C4-2B (cell line): ENCODE results near the gene CCDC198.

Experiments
- ZFX ChIP-seq: fragments of 450-650 bp; IDR thresholded peaks from 2 replicates; pipeline ENCODE4 v1.6.1; 2017
- TF ChIP-seq, protein P1 (sequence below): fragments of 450-650 bp; conservative IDR thresholded peaks from 2 replicates; pipeline ENCODE4 v1.5.1; 2017; ENCODE audit warnings: mild to moderate bottlenecking

DNA sequence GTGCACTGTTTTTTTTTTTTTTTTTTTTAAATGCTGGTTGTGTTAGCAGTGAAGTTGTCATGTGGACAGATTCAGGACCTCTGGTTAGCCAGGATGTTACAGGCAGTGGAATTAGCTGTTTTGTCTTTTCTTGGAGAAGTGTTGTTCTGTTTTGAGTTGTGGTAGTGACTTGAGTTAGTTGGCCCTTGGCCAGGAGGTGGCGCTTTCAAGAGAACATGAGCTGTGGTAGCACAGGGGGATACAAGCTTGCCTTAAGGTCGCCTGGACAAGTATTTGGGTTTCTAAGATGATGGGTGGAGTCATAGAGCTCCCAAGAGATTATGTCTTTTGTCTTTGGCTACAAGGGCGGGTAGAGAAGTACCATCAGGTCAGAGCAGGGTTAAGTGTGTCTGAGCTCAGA lies 33.3 kb upstream of the CCDC198 start:
- TF ChIP-seq, protein P1, sequence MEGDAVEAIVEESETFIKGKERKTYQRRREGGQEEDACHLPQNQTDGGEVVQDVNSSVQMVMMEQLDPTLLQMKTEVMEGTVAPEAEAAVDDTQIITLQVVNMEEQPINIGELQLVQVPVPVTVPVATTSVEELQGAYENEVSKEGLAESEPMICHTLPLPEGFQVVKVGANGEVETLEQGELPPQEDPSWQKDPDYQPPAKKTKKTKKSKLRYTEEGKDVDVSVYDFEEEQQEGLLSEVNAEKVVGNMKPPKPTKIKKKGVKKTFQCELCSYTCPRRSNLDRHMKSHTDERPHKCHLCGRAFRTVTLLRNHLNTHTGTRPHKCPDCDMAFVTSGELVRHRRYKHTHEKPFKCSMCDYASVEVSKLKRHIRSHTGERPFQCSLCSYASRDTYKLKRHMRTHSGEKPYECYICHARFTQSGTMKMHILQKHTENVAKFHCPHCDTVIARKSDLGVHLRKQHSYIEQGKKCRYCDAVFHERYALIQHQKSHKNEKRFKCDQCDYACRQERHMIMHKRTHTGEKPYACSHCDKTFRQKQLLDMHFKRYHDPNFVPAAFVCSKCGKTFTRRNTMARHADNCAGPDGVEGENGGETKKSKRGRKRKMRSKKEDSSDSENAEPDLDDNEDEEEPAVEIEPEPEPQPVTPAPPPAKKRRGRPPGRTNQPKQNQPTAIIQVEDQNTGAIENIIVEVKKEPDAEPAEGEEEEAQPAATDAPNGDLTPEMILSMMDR, result no peak; the same call in 1 of the 2 replicates
- no peak for TF ChIP-seq ZFX
